Colonic mucosa (tissue), 4 donors: ENCODE measurements around the gene TMEM272. TPM values are rescaled to one million over a fixed set of nuclear protein-coding genes. Genes with fewer than 3 reads are reported as not detected.
A peak's percentile ranks its signal among the peaks of the same experiment; 100 is the strongest.

ENCODE experiments used
- DNase-seq: peaks from one replicate; pipeline ENCODE4 v3.0.0-alpha.2; 2020
- H3K27ac ChIP-seq: fragments of 200-600 bp; one replicate; pipeline ENCODE4 v1.8.0; 2021
- H3K27me3 ChIP-seq: fragments of 200-600 bp; one replicate; pipeline ENCODE4 v1.8.0; 2021
- H3K36me3 ChIP-seq: fragments of 200-600 bp; one replicate; pipeline ENCODE4 v1.8.0; 2021
- H3K4me1 ChIP-seq: fragments of 200-600 bp; one replicate; pipeline ENCODE4 v1.8.0; 2021; ENCODE audit warnings: mild to moderate bottlenecking
- H3K4me3 ChIP-seq: fragments of 200-600 bp; one replicate; pipeline ENCODE4 v1.8.0; 2021
- H3K9ac ChIP-seq, 2 donors: one replicate each; pipeline ENCODE4 v1.7.0; 2013; ENCODE audit warnings: control low read depth in 2 of 2, low read depth in 2 of 2, low read length in 2 of 2
- H3K9me3 ChIP-seq: fragments of 200-600 bp; one replicate; pipeline ENCODE4 v1.8.0; 2021
- intact Hi-C: fragments of 100-400 bp; cut with DNase I; formaldehyde crosslinking; loops from one replicate; pipeline ENCODE4 v1.14.1; 2022
- total RNA-seq, 2 donors: library from RNA; stranded (reverse); fragmentation: NEBNext Ultra II Directional in 1 of 2; extraction: Animal tissue kit (Norgen Biotek cat#: 25700) in 1 of 2; gene quantifications; one replicate each; pipeline ENCODE4 v1.2.1, GENCODE V29; 2021
- TF ChIP-seq, protein P1 (sequence below): fragments of 200-600 bp; IDR thresholded peaks from one replicate; pipeline ENCODE4 v1.8.0; 2022; ENCODE audit warnings: antibody characterized with exemption, mild to moderate bottlenecking
- donor health status: healthy.
- donor health status: DM: no; HTN: no; CAD: no.
- donor health status: DM: no; HTN: no; CAD: no.

TMEM272 gene
- total RNA-seq, 2 donors from 2014 or later: 0.12 TPM; not detected in 1

DNA sequence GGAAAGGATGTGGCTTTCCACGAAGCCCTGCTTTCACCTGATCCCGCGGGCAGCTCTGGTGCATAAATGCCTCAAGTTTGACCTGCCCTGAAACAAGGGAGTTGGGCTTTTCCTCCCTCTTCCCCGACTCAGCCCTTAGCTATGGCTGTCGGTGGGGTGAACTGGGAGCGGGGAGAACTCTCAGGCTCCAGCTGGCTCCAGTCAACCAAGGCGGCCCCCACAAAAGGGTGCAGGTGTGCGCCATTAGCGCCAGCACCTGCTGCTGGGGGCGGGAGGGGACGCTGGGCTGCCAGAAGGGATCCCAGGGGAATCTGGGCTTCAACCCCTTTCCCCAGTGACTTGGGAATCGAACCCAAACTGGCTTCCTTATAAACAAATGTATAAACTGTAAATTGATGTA, 33.9 kb downstream of the TMEM272 start:
- Histone ChIP-seq H3K27ac (no peak overlapping the region), H3K9ac (no peak overlapping the region), H3K4me3 (no peak overlapping the region), H3K27me3 (no peaks in the 10 kb centered on the region), H3K36me3 (no peaks in the 10 kb centered on the region), H3K4me1 (no peaks in the 10 kb centered on the region), H3K9me3 (no peaks in the 10 kb centered on the region)
- DNase-seq: no peak
- intact Hi-C loops: loop anchor here (10.0 kb wide), 1 partner anchor 394 kb away; no protein-coding TSS in a partner anchor
- TF ChIP-seq, protein P1, sequence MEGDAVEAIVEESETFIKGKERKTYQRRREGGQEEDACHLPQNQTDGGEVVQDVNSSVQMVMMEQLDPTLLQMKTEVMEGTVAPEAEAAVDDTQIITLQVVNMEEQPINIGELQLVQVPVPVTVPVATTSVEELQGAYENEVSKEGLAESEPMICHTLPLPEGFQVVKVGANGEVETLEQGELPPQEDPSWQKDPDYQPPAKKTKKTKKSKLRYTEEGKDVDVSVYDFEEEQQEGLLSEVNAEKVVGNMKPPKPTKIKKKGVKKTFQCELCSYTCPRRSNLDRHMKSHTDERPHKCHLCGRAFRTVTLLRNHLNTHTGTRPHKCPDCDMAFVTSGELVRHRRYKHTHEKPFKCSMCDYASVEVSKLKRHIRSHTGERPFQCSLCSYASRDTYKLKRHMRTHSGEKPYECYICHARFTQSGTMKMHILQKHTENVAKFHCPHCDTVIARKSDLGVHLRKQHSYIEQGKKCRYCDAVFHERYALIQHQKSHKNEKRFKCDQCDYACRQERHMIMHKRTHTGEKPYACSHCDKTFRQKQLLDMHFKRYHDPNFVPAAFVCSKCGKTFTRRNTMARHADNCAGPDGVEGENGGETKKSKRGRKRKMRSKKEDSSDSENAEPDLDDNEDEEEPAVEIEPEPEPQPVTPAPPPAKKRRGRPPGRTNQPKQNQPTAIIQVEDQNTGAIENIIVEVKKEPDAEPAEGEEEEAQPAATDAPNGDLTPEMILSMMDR: no peak

DNA sequence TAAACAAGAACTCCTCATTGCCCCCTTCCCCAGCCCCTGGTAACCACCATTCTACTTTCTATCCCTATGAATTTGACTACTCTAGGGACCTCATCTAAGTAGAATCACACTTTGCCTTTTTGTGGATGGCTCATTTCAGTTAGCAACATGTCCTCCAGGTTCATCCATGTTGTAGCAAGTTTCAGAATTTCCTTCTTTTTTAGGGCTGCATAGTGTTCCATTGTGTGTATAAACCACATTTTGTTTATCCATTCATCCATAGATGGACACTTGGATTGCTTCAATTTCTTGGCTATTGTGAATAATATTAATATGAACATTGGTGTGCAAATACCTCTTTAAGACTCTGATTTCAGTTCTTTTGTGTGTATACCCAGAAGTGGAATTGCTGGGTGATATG, 36.2 kb downstream of the TMEM272 start:
- TF ChIP-seq, protein P1: no peak
- Histone ChIP-seq H3K9me3 (no peaks in the 10 kb centered on the region), H3K4me3 (no peak overlapping the region), H3K36me3 (no peaks in the 10 kb centered on the region), H3K9ac (no peak overlapping the region), H3K27me3 (no peaks in the 10 kb centered on the region), H3K27ac (no peak overlapping the region), H3K4me1 (no peaks in the 10 kb centered on the region)
- no peak for DNase-seq
- intact Hi-C loops: no loop called here

DNA sequence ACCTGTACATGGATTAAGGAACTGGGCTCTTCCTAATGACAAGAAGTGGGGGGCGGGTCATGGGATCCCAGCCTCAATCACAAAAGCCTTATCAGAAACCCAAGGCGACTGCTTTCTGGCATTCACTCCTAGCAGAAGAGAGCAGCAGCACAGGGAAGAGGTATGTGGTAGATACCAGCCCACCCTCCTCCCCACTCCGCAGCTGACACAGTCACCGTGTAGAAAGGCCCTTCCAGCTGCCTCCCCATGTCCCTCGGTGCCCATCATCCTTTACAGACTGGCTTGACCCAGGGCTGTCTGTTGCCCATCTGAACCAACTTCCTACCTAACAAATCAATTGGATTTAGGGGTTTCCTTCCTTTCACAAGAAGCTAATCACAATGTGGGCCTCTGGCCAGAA, 37.9 kb downstream of the TMEM272 start:
- Histone ChIP-seq H3K36me3 (no peaks in the 10 kb centered on the region), H3K27ac (no peak overlapping the region), H3K27me3 (no peaks in the 10 kb centered on the region), H3K9ac (no peak overlapping the region), H3K4me3 (no peak overlapping the region), H3K4me1 (peaks cover 13% of the 10 kb centered on the region), H3K9me3 (no peaks in the 10 kb centered on the region)
- no peak for DNase-seq
- intact Hi-C loops: no loop called here
- TF ChIP-seq, protein P1: no peak

DNA sequence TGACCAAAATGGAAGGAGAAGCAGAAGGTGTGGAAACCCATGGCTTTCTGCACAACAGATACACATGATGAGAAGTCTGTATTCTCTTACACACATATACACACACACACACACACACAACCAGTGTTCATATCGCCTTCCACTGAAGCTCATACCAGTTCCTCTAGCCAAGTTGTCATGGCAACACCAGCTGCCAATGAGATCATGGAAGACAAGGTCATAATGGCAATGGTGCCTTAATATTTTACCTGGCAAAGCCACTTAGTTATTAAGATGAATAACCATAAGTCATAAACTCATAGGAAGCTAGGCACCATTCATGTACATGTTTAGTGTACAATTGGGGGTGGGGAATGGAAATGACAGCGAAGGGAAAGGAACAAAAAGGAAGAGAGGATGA, 38.4 kb downstream of the TMEM272 start:
- Histone ChIP-seq H3K36me3 (no peaks in the 10 kb centered on the region), H3K27ac (no peak overlapping the region), H3K4me3 (no peak overlapping the region), H3K27me3 (no peaks in the 10 kb centered on the region), H3K9ac (no peak overlapping the region), H3K4me1 (peaks cover 13% of the 10 kb centered on the region), H3K9me3 (no peaks in the 10 kb centered on the region)
- TF ChIP-seq, protein P1: no peak
- intact Hi-C loops: no loop called here
- no peak for DNase-seq

DNA sequence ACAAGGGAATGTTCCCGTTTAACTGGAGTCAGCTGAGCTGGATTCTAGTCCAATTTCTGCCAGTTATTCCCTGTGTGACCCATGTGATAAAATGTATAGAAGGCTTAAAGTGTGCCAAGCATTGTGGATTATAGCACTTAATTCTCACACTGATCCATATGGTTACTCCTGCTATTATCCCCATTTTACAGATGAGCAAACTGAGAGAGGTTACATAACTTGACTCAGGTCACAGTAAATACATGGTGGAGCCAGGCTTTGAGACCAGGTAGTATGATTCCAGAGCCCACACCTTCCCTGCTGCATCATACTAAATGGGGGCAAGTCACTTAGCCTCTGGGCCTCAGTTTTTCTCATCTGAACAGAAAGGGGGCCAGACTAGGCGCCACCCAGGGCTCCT, 39.1 kb downstream of the TMEM272 start:
- intact Hi-C loops: no loop called here
- H3K9me3 ChIP-seq: no peaks in the 10 kb centered on the region
- no peak overlapping the region for H3K27ac ChIP-seq
- H3K27me3 ChIP-seq: no peaks in the 10 kb centered on the region
- DNase-seq: no peak
- H3K4me1 ChIP-seq: peaks cover 13% of the 10 kb centered on the region
- TF ChIP-seq, protein P1: no peak
- no peak overlapping the region for H3K9ac ChIP-seq
- H3K36me3 ChIP-seq: no peaks in the 10 kb centered on the region
- no peak overlapping the region for H3K4me3 ChIP-seq

DNA sequence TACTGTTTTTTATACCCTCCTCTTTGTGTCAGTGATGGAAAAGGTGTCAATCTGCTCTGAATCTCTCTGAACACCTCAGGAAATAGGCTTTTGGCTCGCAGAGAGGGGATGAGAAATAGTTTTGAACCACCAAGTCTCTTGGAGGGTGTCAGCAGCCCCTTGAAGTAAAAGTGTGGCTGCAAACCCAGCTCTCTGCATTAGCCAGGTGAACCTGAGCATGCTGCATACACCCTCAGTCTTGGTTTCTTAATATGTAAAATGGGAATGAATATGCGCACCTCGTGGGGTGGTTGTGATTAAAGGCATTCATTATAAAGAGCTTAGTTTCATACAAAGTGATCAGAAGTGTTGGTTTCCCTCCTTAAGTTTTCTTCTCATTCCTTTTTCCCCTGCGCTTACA, 39.7 kb downstream of the TMEM272 start:
- Histone ChIP-seq H3K4me3 (no peak overlapping the region), H3K36me3 (no peaks in the 10 kb centered on the region), H3K9ac (peak overlapping the region in 1 of 2 donors; percentile 76), H3K27ac (no peak overlapping the region), H3K4me1 (peaks cover 13% of the 10 kb centered on the region), H3K9me3 (no peaks in the 10 kb centered on the region), H3K27me3 (no peaks in the 10 kb centered on the region)
- TF ChIP-seq, protein P1: no peak
- no peak for DNase-seq
- intact Hi-C loops: no loop called here
